ENCODE data around the gene RPS14.
"Not testable (repeated sequence)": the region's sequence is repeated elsewhere in the genome, so short reads cannot be mapped to it uniquely, and the experiment has no call there.

The RPS14 gene

DNA sequence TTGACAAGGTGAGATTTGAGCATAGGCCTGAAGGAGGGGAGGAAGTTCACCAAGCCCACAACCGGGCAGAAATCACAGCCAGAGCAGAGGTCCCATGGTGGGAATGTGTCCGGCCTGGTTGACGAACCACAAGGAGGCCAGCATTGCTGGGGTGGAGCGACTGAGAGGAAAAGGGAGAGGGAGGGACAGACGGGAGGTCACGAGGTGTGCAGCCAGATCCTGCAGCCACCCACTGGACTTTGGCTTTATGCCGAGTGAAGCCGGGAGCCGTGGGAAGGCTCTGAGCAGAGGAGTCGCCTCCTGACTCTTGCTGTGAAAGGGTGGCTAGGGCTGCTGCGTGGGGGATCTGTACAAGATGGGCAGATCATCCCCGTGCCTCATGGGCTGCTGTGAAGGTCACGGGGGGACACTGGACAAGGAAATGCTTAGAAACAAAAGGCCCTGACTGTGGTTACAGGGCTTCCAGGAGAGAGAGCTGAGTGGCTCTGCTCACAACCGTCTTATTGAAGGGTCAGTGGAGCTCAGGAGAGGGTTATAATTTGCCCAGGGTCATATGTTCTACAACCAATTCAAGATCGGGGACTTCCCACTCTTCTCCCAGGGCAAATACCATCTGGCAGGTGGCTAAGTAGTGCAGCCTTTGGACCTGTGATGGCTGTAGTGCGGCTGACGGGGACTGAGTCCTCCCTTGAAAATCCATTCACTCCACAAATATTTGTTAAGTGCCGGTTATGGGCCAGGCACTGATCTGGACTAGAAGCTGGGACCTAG, 21.2 kb downstream of the RPS14 start:
- Histone ChIP-seq H3K9me3 (ENCODE audit: insufficient read depth, low read depth, low read length) (no peaks in the 10 kb centered on the region), H3K4me3 (ENCODE audit: low read length, poor library complexity, severe bottlenecking) (no peak overlapping the region), H2AFZ (ENCODE audit: low read length) (no peak overlapping the region), H3F3A (ENCODE audit: low read depth) (no peaks in the 10 kb centered on the region), H3K4me1 (ENCODE audit: insufficient read depth, low read length, poor library complexity, severe bottlenecking) (no peaks in the 10 kb centered on the region), H4K20me1 (ENCODE audit: insufficient read depth, low read length, poor library complexity, severe bottlenecking) (no peaks in the 10 kb centered on the region), H3K4me2 (ENCODE audit: low read depth, low read length, poor library complexity, severe bottlenecking) (no peak overlapping the region), H3K9me2 (replicated peaks; ENCODE audit: low read depth, low read length) (no peaks in the 10 kb centered on the region), H3K36me3 (ENCODE audit: insufficient read depth, low read length) (no peaks in the 10 kb centered on the region), H3K27me3 (ENCODE audit: insufficient read depth, low read length, poor library complexity, severe bottlenecking) (no peaks in the 10 kb centered on the region), H3K9ac (ENCODE audit: low read depth, low read length, poor library complexity, severe bottlenecking) (no peak overlapping the region), H3K79me2 (ENCODE audit: insufficient read depth, low read length) (no peaks in the 10 kb centered on the region)
- TF ChIP-seq EZH2phosphoT487 (IDR thresholded peaks at IDR 0.05; ENCODE audit: borderline replicate concordance) (no peak), CTCF (conservative IDR thresholded peaks at IDR 0.05; ENCODE audit: low read length) (no peak)

- H3K4me1 ChIP-seq (ENCODE audit: insufficient read depth, low read length, poor library complexity, severe bottlenecking); H3K9me3 ChIP-seq (ENCODE audit: insufficient read depth, low read depth, low read length); H3K27me3 ChIP-seq (ENCODE audit: insufficient read depth, low read length, poor library complexity, severe bottlenecking); H3K79me2 ChIP-seq (ENCODE audit: insufficient read depth, low read length); H3K4me2 ChIP-seq (ENCODE audit: low read depth, low read length, poor library complexity, severe bottlenecking); H2AFZ ChIP-seq (ENCODE audit: low read length); H3K9ac ChIP-seq (ENCODE audit: low read depth, low read length, poor library complexity, severe bottlenecking); H4K20me1 ChIP-seq (ENCODE audit: insufficient read depth, low read length, poor library complexity, severe bottlenecking); H3K36me3 ChIP-seq (ENCODE audit: insufficient read depth, low read length); H3K4me3 ChIP-seq (ENCODE audit: low read length, poor library complexity, severe bottlenecking); H3F3A ChIP-seq (ENCODE audit: low read depth); H3K9me2 ChIP-seq (replicated peaks; ENCODE audit: low read depth, low read length): not testable (repeated sequence)
These were observed 23.4 kb downstream of the RPS14 start for GRCh38 chr5:150426165-150426564.

GRCh38 chr5:150422758-150423157, 26.8 kb downstream of the RPS14 start:
- H4K20me1 ChIP-seq (ENCODE audit: insufficient read depth, low read length, poor library complexity, severe bottlenecking), result no peaks in the 10 kb centered on the region
- no peaks in the 10 kb centered on the region for H3K79me2 ChIP-seq (ENCODE audit: insufficient read depth, low read length)
- no peaks in the 10 kb centered on the region for H3K27me3 ChIP-seq (ENCODE audit: insufficient read depth, low read length, poor library complexity, severe bottlenecking)
- TF ChIP-seq CTCF (conservative IDR thresholded peaks at IDR 0.05; ENCODE audit: low read length) (no peak), EZH2phosphoT487 (IDR thresholded peaks at IDR 0.05; ENCODE audit: borderline replicate concordance) (no peak)
- no peaks in the 10 kb centered on the region for H3K9me2 ChIP-seq (replicated peaks; ENCODE audit: low read depth, low read length)
- H3K4me3 ChIP-seq (ENCODE audit: low read length, poor library complexity, severe bottlenecking), result no peak overlapping the region
- no peak overlapping the region for H3K9ac ChIP-seq (ENCODE audit: low read depth, low read length, poor library complexity, severe bottlenecking)
- no peaks in the 10 kb centered on the region for H3F3A ChIP-seq (ENCODE audit: low read depth)
- no peak overlapping the region for H3K4me2 ChIP-seq (ENCODE audit: low read depth, low read length, poor library complexity, severe bottlenecking)
- H3K9me3 ChIP-seq (ENCODE audit: insufficient read depth, low read depth, low read length), result no peaks in the 10 kb centered on the region
- no peaks in the 10 kb centered on the region for H3K36me3 ChIP-seq (ENCODE audit: insufficient read depth, low read length)
- no peak overlapping the region for H2AFZ ChIP-seq (ENCODE audit: low read length)
- no peaks in the 10 kb centered on the region for H3K4me1 ChIP-seq (ENCODE audit: insufficient read depth, low read length, poor library complexity, severe bottlenecking)

DNA sequence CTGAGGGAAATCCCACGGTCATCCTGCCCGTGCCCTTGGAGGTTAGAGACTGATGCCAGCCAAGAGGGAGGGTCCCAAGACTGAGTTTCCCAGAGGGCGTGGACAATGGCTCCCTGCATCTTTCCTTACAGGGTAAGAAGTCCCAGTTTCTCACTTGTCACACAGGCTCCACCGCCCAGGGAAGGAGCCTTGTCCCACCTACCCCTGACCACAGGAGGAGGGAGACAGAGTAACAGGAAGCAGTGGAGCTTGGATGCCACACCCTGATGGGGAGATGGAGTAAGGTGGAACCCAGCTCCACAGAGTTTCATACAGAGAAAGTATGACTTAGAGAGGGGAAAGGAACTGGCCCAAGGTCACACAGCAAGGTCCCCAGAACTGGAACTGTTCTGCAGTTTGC, 27.5 kb downstream of the RPS14 start:
- H3K27me3 ChIP-seq (ENCODE audit: insufficient read depth, low read length, poor library complexity, severe bottlenecking), result no peaks in the 10 kb centered on the region
- no peaks in the 10 kb centered on the region for H3K4me1 ChIP-seq (ENCODE audit: insufficient read depth, low read length, poor library complexity, severe bottlenecking)
- H3K9me2 ChIP-seq (replicated peaks; ENCODE audit: low read depth, low read length), result no peaks in the 10 kb centered on the region
- H3K9me3 ChIP-seq (ENCODE audit: insufficient read depth, low read depth, low read length), result no peaks in the 10 kb centered on the region
- H3K79me2 ChIP-seq (ENCODE audit: insufficient read depth, low read length), result no peaks in the 10 kb centered on the region
- no peaks in the 10 kb centered on the region for H3F3A ChIP-seq (ENCODE audit: low read depth)
- H4K20me1 ChIP-seq (ENCODE audit: insufficient read depth, low read length, poor library complexity, severe bottlenecking), result no peaks in the 10 kb centered on the region
- H3K36me3 ChIP-seq (ENCODE audit: insufficient read depth, low read length), result no peaks in the 10 kb centered on the region
- no peak overlapping the region for H3K4me3 ChIP-seq (ENCODE audit: low read length, poor library complexity, severe bottlenecking)
- TF ChIP-seq CTCF (conservative IDR thresholded peaks at IDR 0.05; ENCODE audit: low read length) (no peak), EZH2phosphoT487 (IDR thresholded peaks at IDR 0.05; ENCODE audit: borderline replicate concordance) (no peak)
- H3K9ac ChIP-seq (ENCODE audit: low read depth, low read length, poor library complexity, severe bottlenecking), result no peak overlapping the region
- no peak overlapping the region for H2AFZ ChIP-seq (ENCODE audit: low read length)
- H3K4me2 ChIP-seq (ENCODE audit: low read depth, low read length, poor library complexity, severe bottlenecking), result no peak overlapping the region

Data from Loucy (cell line).